Astrocyte (in vitro differentiated cells and primary cell): ENCODE measurements around the gene MTERF4. TPM values are rescaled to one million over a fixed set of nuclear protein-coding genes. Genes with fewer than 3 reads are reported as not detected.

ENCODE experiments used
- DNase-seq: peaks from one replicate; pipeline ENCODE4 v3.0.0-alpha.2; 2010; ENCODE audit warnings: low read depth
- FAIRE-seq: peaks from 2 replicates; lab custom pipeline; 2011; peaks lifted over from hg19 to GRCh38; lab: Jason Lieb, UNC
- H2AFZ ChIP-seq: 2 replicates; pipeline ENCODE4 v1.6.0; 2012; ENCODE audit warnings: low read depth, low read length, inconsistent platforms
- H3K27ac ChIP-seq: 2 replicates; pipeline ENCODE4 v1.5.1; 2011; ENCODE audit warnings: low read depth, low read length, inconsistent platforms
- H3K27me3 ChIP-seq: 2 replicates; pipeline ENCODE4 v1.6.0; 2011; ENCODE audit warnings: low read length, inconsistent platforms; ENCODE audit not compliant: insufficient read depth
- H3K36me3 ChIP-seq: 2 replicates; pipeline ENCODE4 v1.5.1; 2011; ENCODE audit warnings: low read length, inconsistent platforms; ENCODE audit not compliant: insufficient read depth
- H3K4me1 ChIP-seq: 2 replicates; pipeline ENCODE4 v1.5.1; 2011; ENCODE audit warnings: low read length, inconsistent platforms; ENCODE audit not compliant: insufficient read depth
- H3K4me2 ChIP-seq: 2 replicates; pipeline ENCODE4 v1.6.0; 2012; ENCODE audit warnings: low read length, inconsistent platforms
- H3K4me3 ChIP-seq: 2 replicates; pipeline ENCODE4 v1.5.1; 2011; ENCODE audit warnings: low read depth, mild to moderate bottlenecking, low read length, inconsistent platforms; ENCODE audit not compliant: insufficient read depth
- H3K79me2 ChIP-seq: 2 replicates; pipeline ENCODE4 v1.6.0; 2012; ENCODE audit warnings: mild to moderate bottlenecking, low read length, inconsistent platforms; ENCODE audit not compliant: insufficient read depth
- H3K9ac ChIP-seq: 2 replicates; pipeline ENCODE4 v1.6.0; 2012; ENCODE audit warnings: mild to moderate bottlenecking, low read length, inconsistent platforms
- H3K9me3 ChIP-seq: 2 replicates; pipeline ENCODE4 v1.5.1; 2012; ENCODE audit warnings: low read depth, mild to moderate bottlenecking, low read length, inconsistent platforms; ENCODE audit not compliant: insufficient read depth
- H4K20me1 ChIP-seq: 2 replicates; pipeline ENCODE4 v1.6.0; 2012; ENCODE audit warnings: low read length, inconsistent platforms; ENCODE audit not compliant: insufficient read depth
- H3K27ac Mint-ChIP-seq: one replicate; pipeline ENCODE4 v1.8.0; 2021; ENCODE audit warnings: mild to moderate bottlenecking, mixed read lengths; ENCODE audit not compliant: unreplicated experiment
- H3K27me3 Mint-ChIP-seq: one replicate; pipeline ENCODE4 v1.8.0; 2021; ENCODE audit warnings: low read depth, mixed read lengths; ENCODE audit not compliant: unreplicated experiment
- H3K36me3 Mint-ChIP-seq: one replicate; pipeline ENCODE4 v1.8.0; 2021; ENCODE audit warnings: low read depth, mixed read lengths; ENCODE audit not compliant: unreplicated experiment
- H3K4me1 Mint-ChIP-seq: one replicate; pipeline ENCODE4 v1.8.0; 2021; ENCODE audit warnings: low read depth, mixed read lengths; ENCODE audit not compliant: unreplicated experiment
- H3K4me3 Mint-ChIP-seq: one replicate; pipeline ENCODE4 v1.8.0; 2021; ENCODE audit warnings: mild to moderate bottlenecking, moderate library complexity, mixed read lengths; ENCODE audit not compliant: unreplicated experiment
- H3K9me3 Mint-ChIP-seq: one replicate; pipeline ENCODE4 v1.8.0; 2021; ENCODE audit warnings: mild to moderate bottlenecking, mixed read lengths; ENCODE audit not compliant: unreplicated experiment
- EZH2 ChIP-seq: IDR thresholded peaks from 2 replicates; pipeline ENCODE4 v1.6.1; 2012; ENCODE audit warnings: mild to moderate bottlenecking, low read length, inconsistent platforms; ENCODE audit not compliant: insufficient read depth
- total RNA-seq: library from RNA; stranded (reverse); gene quantifications from 2 replicates; pipeline ENCODE4 v1.2.1, GENCODE V29; 2021
- TF ChIP-seq, protein P1 (sequence below): IDR thresholded peaks from 2 replicates; pipeline ENCODE4 v1.5.1; 2011; ENCODE audit warnings: low read depth, mild to moderate bottlenecking, inconsistent platforms, low read length, moderate library complexity; ENCODE audit not compliant: insufficient read depth

The MTERF4 gene
- total RNA-seq, 1 donor from 2014 or later, result 26.3 TPM

DNA sequence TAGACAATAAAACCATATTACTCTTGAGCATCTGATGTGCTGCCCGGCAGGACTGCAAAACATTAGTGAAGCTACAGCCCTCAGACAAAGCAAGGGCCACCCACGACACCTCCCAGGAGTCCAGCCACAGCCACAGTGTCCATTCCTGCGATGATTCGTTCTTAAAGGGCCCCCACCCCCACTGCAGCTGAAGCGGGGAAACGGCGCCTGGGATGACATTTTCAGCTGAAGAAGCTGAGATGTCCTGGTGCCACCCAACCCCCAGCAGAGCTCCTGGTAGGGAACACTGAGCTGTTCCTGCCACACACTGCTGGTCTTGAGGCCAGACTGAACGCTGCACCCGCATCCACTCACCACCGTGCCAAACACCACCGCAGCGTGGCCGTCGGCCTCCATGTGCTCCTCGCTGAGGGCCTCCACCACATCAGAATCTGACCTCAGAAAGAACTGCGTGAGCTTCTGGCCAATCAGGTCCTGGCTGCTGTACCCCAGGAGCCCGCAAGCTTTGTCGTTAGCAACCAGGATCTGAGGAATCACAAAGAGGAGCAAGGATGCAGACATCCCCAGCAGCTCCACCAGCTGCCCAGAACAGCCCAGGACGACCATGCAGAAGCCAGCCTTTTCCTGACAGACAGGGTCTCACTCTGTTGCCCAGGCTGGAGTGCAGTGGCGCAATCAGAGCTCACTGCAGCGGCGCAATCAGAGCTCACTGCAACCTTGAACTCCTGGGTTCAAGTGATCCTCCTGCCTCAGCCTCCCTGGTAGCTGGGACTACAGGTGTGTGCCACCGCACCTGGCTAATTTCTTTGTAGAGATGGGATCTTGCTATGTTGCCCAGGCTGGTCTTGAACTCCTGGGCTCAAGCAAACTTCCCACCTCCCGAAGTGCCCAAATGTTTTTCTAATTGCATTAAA is 37.7 kb upstream of the MTERF4 start:
- no peak overlapping the region for H3K27ac ChIP-seq
- no peak overlapping the region for H3K9ac ChIP-seq
- Mint-ChIP-seq H3K27me3 (peaks cover 24% of the 10 kb centered on the region), H3K27ac (no peak overlapping the region), H3K4me3 (no peak overlapping the region), H3K4me1 (peaks cover 4% of the 10 kb centered on the region), H3K9me3 (no peaks in the 10 kb centered on the region), H3K36me3 (peaks cover 4% of the 10 kb centered on the region)
- FAIRE-seq (no peak), DNase-seq (no peak)
- H3K9me3 ChIP-seq, result no peaks in the 10 kb centered on the region
- H3K4me2 ChIP-seq, result no peak overlapping the region
- no peak overlapping the region for H3K4me3 ChIP-seq
- no peaks in the 10 kb centered on the region for H3K27me3 ChIP-seq
- no peaks in the 10 kb centered on the region for H3K79me2 ChIP-seq
- TF ChIP-seq EZH2, result no peak
- TF ChIP-seq, protein P1, sequence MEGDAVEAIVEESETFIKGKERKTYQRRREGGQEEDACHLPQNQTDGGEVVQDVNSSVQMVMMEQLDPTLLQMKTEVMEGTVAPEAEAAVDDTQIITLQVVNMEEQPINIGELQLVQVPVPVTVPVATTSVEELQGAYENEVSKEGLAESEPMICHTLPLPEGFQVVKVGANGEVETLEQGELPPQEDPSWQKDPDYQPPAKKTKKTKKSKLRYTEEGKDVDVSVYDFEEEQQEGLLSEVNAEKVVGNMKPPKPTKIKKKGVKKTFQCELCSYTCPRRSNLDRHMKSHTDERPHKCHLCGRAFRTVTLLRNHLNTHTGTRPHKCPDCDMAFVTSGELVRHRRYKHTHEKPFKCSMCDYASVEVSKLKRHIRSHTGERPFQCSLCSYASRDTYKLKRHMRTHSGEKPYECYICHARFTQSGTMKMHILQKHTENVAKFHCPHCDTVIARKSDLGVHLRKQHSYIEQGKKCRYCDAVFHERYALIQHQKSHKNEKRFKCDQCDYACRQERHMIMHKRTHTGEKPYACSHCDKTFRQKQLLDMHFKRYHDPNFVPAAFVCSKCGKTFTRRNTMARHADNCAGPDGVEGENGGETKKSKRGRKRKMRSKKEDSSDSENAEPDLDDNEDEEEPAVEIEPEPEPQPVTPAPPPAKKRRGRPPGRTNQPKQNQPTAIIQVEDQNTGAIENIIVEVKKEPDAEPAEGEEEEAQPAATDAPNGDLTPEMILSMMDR, result no peak
- no peak overlapping the region for H2AFZ ChIP-seq
- H4K20me1 ChIP-seq, result no peaks in the 10 kb centered on the region
- H3K36me3 ChIP-seq, result no peaks in the 10 kb centered on the region
- H3K4me1 ChIP-seq, result no peaks in the 10 kb centered on the region

DNA sequence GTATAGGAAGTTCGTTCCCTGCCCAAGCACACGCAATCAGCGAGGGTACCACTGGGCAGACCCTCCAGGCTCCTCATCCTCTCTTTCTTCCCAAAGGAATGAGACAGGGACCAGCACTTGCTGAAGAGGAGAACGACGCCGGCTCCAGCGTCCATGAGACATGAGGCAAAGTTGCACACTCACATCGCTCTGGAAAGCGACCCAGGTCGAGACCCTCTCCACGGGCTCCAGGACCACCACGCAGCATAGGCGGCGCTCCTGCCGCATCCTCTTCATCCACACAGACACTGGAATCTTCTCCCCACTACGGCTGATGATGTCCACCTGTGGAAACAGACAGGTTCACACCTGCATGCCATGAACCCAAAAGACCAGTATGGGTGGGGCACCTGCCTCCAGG is 36.4 kb upstream of the MTERF4 start:
- H3K9me3 Mint-ChIP-seq, result no peaks in the 10 kb centered on the region
- Histone ChIP-seq H3K27ac (no peak overlapping the region), H4K20me1 (no peaks in the 10 kb centered on the region), H3K9me3 (no peaks in the 10 kb centered on the region), H3K4me2 (no peak overlapping the region), H2AFZ (no peak overlapping the region), H3K27me3 (no peaks in the 10 kb centered on the region), H3K79me2 (no peaks in the 10 kb centered on the region), H3K4me1 (no peaks in the 10 kb centered on the region), H3K4me3 (no peak overlapping the region), H3K36me3 (no peaks in the 10 kb centered on the region), H3K9ac (no peak overlapping the region)
- H3K4me1 Mint-ChIP-seq, result peaks cover 4% of the 10 kb centered on the region
- peaks cover 21% of the 10 kb centered on the region for H3K27me3 Mint-ChIP-seq
- no peak for FAIRE-seq
- H3K36me3 Mint-ChIP-seq, result peaks cover 4% of the 10 kb centered on the region
- H3K4me3 Mint-ChIP-seq, result no peak overlapping the region
- no peak overlapping the region for H3K27ac Mint-ChIP-seq
- no peak for TF ChIP-seq EZH2
- TF ChIP-seq, protein P1, result no peak
- DNase-seq, result no peak
